GM19438 (cell line): ENCODE results near the gene OTX1.

ENCODE experiments used
- ATAC-seq: cut with Tn5 transposase; IDR thresholded peaks from one replicate; pipeline ENCODE4 v1.9.1; 2021; ENCODE audit warnings: low read depth; ENCODE audit not compliant: unreplicated experiment

Gene OTX1

DNA sequence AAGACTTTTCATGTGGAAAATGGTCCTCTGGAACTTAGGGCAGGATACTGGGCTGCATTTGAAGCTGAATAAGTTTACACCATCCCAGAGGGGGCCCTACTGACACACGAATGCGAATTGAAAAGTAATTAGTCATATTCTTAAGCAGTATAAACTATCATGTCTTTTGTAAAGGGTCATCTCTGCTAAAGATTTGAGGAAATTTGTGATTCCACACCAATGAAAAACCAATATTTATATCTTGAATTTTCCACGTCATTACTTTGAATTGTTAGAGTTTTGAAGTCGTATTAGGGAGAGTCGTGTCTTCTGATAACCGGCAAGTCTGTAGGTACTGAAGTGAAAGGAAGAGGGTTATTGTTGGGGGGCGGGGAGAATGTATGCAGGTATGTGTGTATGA is 4.1 kb upstream of the OTX1 start:
- no peak for ATAC-seq

DNA sequence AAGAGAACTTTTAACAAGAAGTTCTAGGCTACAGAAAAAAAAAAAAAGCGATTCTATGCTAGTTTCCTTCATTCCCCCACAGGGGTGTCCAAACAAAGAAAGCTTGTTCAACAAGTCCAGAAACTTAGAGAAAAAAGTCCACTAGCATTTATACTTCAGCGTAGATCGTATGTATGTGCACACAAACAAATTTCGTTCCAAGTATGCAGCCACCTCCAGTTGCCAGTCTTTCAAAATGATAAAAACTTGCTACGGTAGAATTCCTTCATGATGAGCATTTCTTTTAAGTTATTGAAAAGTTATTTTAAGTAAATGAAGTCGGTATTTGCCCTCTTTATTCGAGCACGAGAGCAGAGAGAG is 3.7 kb upstream of the OTX1 start:
- ATAC-seq: no peak

DNA sequence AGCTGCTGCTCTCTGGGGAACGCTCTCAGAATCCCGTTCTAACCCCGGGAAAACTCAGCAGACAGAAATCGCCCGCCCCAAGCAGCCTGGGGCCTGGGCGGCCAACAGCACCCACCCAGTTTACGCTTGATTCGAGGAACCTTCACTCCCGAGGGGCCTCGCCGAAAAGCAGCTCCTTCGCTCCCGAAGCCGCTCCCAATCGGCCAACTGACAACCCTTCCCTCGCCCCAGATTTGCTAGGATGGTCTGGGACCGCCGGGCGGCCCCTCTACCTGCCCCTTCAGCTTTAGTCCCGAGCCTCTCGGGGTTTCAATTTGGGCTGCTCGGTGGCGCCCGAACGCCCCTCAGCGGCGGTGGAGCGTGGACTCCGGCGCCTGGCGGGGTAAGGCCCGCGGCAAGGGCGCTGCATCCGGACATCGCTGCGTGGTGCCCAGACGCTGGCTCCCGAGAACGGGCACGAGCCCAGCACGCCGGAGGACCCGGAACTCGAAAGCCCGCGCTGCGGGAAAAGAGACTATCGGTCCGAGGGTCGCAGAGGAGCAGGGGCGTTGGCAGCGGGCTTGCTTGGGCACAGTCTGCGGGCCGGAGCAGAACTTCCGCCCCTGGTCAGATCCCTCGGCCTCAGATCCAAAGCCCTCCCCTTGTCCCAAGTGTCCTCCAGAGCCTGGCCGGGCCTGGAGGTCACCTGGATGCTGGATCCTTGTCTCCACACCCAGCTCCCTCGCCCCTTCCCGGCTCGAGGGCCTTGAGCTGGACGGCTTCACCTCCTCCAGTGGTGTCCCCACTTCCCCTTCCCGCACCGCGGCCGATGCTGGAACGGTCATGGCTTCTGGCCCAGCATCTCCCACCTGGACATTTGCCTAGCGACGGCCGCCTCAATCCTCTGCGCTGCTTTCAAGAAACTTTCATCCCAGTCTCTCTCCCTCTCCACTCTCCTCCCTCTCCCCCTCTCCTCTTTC is 3.0 kb upstream of the OTX1 start:
- ATAC-seq: no peak

DNA sequence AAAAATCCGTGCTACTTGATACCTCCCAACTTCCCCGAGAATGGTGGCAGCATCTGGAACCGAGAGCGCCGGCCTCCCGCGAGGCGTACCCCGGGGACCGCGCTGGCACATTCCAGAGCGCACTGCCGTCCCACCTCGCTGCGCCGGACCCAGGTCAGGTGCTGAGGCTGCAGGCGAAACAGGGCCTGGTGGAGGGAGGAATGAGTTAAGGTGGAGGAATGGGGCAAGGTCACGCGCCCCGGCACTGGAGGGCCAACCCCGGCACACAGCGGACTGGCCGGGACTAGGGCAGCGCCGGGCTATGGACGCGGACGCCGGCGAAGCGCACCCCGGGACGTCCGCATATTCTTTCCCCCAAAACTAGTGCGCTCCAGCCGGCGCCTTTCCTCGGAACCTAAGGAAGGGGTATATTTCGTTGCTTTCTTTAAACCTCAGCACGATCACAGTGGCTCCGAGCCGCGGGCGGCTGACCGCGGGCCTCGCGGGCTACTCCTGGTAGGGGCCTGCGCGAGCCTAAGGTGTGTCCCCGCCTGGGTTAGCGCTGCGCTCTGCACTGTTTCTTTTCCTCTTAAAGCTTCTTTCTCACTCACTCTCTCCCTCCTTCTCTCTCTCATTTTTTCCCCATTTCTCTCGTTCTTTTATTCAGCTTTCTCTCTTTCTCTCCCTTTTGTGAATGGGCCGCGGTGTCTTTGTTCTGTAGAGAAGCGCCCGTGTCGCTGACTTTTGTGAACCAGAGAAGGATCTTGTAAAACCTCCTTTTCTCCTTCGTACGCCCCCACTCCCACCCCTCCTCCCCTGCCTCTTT is 2.1 kb upstream of the OTX1 start:
- no peak for ATAC-seq

DNA sequence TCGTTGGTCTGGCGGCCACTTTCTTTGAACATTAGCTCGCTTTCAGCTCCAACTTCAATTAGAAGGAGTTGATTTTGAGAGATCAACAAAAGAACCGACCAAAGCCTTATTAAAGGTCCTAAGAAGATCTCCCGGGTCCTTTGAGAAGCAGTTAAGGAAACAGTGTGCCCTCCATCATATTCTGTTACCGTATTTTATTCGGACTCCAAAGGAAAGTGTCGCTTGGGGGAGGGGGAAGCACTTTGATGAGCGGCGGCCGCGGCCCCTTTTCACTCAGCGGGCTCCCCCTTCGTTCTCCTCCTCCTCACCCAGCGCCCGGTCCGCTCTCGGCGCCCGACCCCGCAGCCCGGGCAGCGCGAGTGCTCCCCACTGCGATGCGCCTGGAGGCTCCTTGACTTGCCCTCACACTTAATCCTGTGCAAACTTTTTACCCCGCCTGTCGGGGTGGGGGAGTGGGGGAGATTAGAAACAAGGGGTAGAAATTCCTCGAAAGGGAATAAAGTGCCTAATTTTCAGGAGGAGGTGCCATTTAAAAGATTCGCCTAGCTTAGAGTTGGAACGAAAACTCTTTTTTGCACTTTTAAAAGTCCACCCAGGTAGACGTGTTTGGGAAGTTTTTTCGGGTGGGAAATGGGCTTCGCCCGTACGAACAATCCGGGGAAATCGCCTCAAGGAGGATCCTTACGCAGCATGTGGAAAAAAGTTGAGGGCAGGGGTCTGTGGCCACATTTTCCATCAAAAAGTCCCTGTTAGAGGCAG is 1.2 kb upstream of the OTX1 start:
- ATAC-seq: no peak

DNA sequence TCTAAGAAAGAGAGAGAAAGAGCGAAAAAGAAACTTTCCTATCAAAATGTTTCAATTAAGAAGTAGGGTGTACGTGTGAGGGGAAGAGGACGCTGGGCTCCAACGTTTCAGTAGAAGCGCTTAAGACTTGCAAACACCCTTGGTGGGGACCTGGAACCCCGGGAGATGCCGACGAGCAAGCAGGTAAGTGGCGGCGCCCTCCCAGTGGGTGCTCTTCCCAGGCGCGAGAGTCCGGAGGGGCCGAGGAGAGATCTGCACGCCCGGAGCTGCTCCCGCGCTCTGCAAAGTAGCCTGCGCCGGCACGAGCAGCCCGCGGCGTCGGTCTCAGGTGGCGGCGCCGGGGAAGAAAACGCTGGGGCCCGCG is 678 bp upstream of the OTX1 start:
- ATAC-seq: no peak

DNA sequence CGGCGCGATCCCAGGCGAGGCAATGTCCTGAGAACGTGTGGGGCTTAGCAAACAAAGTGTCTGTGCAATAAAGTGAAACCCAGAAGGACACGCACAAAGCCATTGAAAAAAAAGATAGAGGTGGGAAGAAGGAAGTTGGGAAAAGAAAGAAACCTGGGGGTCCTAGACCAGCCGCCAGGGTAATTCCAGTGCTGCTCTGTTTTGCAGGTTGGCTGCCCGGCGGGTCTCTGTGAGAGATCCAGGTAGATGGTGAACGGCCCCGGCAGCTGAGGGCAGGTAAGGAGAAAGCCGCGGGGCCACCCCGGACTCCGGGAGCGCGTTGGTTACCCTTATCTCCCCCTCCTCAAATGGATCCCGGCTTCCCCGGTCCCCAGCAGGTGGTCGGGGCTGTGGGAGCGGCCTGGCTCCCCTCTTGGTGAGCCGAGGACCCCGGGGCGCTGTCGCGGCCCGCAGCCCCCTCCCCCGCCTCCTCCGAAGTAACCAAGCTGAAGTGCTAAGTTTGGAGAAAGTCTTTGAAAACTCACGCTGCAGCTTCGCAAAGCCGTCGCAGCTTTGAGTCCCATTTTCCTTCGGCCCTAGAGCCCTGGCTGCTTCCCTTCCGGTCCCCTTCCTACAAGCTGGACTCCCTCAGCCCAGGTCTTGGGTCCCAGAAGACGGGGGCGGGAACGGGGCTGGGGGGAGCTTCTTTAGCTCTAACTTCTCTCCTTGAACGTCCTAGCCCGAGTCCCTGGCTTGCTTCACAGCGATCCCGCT is 588 bp downstream of the OTX1 start:
- no peak for ATAC-seq

DNA sequence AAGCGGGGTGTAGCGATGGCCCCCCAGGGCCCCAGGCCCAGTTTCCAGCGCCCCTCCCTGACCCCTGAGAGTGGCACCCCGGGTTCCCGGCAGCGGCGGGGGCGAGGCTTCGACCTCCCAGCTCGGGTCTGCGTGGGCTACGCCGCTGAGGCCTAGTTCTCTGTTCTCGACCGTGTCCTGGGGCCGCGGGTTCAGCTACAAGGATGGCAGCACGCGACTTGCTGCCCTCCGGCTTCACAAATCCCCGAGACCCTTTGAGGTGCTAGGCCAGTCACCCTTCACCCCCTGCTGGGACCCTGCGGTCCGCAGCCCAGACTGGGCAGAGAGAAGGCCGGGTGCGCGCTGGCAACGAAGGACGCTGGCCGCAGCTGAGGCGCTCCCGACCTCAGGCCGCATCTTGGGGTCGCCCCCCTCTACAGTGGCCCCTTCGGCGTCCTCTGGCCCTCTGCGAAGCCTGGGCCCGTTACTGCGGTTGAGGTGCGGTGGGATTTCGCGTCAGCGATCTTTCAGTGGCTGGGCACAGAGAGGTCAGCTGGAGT is 1.2 kb downstream of the OTX1 start:
- ATAC-seq: no peak

DNA sequence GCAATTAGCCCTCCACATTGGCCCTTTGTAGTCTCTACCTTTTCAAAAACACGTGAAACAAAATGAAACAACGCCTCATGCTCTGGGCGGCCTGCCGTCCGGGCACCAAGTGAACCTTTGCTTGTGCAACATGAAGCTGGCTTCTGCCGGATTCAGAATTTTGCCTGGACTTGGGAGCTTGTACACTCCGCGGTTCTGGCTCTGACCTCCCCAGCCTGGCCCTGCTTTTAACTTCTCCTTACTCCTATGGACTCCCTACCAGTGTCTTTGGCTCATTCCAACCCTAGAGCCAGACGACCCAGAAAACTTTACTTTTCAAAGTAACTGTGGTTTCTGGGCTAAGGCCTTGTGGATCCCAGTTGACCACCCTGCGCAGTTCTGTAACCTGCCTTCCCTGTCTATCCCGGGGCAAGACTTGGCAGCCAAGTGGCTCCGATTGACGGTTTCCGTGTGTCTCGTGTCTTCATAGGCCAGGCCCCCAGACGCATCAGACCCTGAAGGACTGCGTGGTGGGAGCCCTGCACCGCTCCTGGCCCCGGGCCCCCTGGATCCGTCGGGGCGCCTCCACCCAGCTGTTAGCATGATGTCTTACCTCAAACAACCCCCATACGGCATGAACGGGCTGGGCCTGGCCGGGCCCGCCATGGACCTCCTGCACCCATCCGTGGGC is 1.9 kb downstream of the OTX1 start:
- no peak for ATAC-seq

DNA sequence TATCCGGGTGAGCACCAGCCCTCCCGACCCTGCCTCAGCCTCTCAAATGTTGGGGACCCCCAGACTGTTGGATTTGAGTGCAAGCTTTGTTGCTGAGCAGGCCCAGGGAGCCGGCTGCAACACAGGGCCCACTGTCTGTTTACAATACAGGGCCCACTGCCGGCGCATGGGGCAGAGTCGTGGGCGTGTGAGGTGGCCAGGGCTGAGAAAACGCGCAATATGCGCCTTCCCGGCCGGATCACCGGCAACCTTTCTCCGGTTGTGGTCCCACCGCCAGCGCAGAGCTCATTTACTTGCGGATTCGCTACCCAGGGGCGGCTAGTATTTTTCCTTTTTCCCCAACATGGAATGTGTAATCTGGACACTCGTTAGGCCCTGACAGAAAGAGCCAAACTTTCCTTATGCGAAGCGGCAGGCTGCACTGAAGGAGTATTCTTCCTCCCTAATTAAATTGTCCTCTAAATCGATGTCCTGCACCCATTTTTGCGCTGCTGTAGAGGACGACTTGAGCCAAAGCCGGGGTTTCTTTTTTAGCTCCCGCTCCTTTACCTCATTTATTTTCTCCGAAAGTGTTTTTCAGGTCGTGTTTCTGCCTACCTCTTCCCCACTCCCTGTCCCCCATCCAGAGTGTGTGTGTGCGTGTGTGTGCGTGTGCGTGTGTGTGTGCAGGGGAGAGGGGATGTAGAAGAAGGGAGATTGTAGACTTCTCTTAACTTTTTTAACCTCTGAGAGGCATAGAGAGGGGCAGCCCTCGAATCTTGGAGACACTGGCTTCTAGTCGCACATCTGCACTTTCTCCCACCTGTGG is 2.7 kb downstream of the OTX1 start:
- ATAC-seq: no peak

DNA sequence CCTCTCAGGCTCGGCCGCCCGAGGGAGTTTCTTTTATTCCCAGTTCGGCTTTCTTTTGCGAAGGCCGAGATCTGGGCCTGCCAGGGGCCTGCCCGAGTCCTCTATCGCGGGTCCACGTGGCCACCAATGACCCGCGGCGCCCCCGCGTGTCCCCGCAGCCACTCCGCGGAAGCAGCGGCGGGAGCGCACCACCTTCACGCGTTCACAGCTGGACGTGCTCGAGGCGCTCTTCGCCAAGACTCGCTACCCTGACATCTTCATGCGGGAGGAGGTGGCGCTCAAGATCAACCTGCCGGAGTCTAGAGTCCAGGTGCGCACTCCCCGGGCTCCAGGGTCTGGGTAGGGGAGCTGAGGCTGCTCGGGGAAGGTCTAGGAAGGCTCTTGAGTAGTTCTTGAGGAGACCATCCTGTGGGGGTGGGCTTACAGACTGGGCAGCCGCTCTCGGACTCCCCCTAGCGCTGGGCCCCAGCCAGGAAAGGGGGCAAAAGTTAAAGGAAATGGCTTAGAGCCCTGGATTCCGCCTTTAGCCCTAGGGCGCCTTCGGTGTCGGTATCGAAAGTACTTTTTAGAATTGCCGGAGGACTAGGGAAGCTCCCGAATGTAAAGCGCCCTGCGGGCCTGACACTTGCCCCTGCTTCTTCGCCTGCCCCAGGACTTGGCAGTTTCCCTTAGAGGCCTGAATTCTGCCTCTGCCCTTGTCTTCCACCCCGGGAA is 3.4 kb downstream of the OTX1 start:
- no peak for ATAC-seq

DNA sequence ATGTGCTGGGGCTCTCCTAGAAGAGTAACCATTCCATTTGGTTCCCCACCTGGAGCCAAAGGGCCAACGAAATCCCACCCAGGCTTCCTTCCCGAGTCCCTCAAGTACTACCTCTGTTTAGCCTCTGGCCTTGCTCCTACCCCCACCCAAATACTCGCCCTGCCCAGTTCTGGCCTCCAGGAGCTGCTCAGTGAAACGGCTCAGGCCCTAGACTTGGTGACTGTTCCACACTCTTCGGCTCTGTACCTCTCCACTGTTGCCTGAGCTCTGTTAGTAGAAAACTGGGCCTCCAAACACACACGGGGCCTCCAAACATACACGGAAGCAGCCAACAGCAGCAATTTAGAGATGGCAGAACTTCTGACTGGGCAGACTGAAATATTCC is 4.2 kb downstream of the OTX1 start:
- ATAC-seq: no peak

DNA sequence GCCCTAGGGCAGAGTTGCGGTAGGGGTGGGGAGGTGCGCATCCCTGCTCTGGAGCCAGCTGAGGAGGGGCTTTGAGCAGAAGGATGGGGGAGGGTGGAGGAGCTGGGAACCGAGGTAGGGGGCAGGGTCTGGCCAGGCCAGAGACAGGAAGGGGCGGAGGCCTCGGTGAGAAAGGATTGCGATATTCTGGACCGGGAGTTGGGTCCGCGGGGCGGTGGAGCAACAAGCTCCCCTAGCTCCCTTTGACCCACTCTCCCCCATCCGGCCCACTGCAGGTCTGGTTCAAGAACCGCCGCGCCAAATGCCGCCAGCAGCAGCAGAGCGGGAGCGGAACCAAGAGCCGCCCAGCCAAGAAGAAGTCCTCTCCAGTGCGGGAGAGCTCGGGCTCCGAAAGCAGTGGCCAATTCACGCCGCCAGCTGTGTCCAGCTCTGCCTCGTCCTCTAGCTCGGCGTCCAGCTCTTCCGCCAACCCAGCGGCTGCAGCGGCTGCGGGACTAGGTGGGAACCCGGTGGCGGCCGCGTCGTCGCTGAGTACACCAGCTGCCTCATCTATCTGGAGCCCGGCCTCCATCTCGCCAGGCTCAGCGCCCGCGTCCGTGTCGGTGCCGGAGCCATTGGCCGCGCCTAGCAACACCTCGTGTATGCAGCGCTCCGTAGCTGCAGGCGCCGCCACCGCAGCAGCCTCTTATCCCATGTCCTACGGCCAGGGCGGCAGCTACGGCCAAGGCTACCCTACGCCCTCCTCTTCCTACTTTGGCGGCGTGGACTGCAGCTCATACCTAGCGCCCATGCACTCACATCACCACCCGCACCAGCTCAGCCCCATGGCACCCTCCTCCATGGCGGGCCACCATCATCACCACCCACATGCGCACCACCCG is 4.8 kb downstream of the OTX1 start:
- no peak for ATAC-seq

DNA sequence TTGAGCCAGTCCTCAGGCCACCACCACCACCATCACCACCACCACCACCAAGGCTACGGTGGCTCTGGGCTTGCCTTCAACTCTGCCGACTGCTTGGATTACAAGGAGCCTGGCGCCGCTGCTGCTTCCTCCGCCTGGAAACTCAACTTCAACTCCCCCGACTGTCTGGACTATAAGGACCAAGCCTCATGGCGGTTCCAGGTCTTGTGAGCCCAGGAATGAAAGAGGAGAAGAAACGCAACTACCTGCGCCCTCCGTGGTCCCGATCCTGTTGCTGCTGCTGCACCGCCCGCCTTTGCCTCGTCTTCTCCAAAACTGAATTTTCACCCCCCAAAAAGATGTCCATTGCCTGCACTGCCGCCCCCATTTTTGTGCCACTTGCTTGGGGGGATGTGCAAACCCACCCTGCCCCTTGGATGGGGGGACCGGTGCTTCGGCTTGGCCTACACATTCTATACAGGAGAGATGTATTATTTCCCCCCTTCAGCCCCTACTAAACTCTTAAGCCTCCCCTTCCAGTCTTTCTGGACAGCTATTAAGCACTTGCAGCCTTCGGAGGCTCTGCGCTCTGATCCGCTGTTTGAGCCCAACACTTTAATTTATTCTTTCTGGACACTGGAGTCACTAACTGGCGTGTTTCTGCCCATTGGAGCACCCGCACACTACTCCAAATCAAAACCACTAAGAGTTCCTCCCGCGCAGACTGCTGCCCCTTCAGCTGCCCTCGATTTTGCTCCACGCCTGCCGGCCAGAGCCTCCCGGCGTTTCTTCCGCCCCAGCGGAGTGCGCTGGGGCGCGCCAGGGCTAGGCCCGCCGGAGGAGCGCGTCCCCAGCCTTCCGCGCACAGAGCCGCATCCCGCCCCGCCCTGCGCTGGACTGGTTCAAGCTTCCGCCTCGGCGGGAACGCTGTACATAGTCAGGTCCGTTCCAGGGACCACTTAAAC is 5.7 kb downstream of the OTX1 start:
- no peak for ATAC-seq

DNA sequence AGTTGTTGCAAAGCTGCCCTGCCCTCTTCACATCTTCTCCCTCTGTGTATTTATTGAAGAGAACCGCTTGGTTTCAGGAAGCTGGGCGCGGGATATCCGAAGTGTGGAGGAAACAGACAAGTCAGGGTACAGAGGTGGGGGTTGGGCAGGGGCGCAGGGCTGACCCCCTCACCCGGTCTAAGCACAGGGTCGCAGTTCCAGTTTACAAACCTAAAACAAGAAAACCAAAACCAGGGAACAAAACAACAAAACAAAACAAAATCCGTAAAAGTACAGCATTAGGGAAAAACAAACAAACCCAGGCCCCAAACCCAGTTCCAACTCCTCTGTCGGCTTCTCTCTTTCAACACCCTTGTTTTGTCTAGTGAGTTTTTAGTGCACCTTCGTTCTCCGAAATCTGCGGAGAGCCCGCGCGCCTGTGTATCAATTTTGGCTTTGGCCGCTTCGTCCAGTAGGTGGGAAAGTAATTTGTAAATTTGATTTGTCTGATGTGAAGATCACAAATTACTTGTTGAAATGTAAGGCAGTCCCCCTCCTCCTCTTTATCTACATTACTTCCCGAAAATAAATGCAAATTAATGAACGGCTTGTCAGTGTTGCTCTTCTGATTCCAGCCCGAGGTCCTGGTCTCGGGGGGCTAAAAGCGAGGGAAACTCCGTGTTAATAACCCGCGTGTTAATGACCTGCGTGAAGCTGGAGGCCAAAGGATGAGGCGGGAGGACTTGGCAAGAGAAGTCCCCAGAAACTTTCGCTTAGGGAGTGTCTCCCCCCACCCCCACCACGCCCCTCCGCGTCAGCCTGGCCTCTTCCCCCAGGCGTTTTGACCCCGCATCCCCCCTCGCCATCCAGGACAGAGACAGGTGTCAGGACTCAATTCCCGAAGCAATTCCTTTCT is 6.9 kb downstream of the OTX1 start:
- ATAC-seq: no peak
